SU-DHL-6 (cell line): ENCODE data around the gene PHF21B.

Experiments
- H2AFZ ChIP-seq: fragments of 200-600 bp; sonication (generic); 2 replicates; pipeline ENCODE4 v1.6.1; 2014; ENCODE audit warnings: low read depth, mild to moderate bottlenecking, moderate library complexity, mixed read lengths, antibody characterized with exemption, low read length; ENCODE audit not compliant: severe bottlenecking
- H3F3A ChIP-seq: fragments of 200-600 bp; shearing (Covaris generic); 2 replicates; pipeline ENCODE4 v1.6.0; 2016; ENCODE audit warnings: antibody characterized with exemption, mild to moderate bottlenecking; ENCODE audit not compliant: insufficient read depth
- H3K27ac ChIP-seq: fragments of 200-600 bp; sonication (generic); 2 replicates; pipeline ENCODE4 v1.5.1; 2016; ENCODE audit warnings: low read depth, mild to moderate bottlenecking, low read length, moderate library complexity, mixed read lengths
- H3K27me3 ChIP-seq: fragments of 200-600 bp; sonication (generic), shearing (Covaris generic); 2 replicates; pipeline ENCODE4 v1.6.0; 2014; ENCODE audit warnings: mild to moderate bottlenecking, low read length
- H3K36me3 ChIP-seq: fragments of 200-600 bp; sonication (generic); 2 replicates; pipeline ENCODE4 v1.6.1; 2014; ENCODE audit warnings: mild to moderate bottlenecking, low read length, mixed read lengths
- H3K4me2 ChIP-seq: fragments of 300-600, 200-600 bp; shearing (Covaris generic), sonication (generic); 2 replicates; pipeline ENCODE4 v1.6.0; 2014; ENCODE audit warnings: low read length, low read depth, mild to moderate bottlenecking; ENCODE audit not compliant: poor library complexity, severe bottlenecking
- H3K4me3 ChIP-seq: fragments of 200-600 bp; sonication (generic); 2 replicates; pipeline ENCODE4 v1.5.1; 2014; ENCODE audit warnings: antibody characterized with exemption, low read length, mild to moderate bottlenecking, mixed read lengths; ENCODE audit not compliant: insufficient read depth, poor library complexity, severe bottlenecking
- H3K79me2 ChIP-seq: fragments of 200-600 bp; sonication (generic); 2 replicates; pipeline ENCODE4 v1.6.1; 2014; ENCODE audit warnings: mild to moderate bottlenecking, low read length, moderate library complexity; ENCODE audit not compliant: insufficient read depth
- H3K9ac ChIP-seq: fragments of 200-600 bp; sonication (generic); 2 replicates; pipeline ENCODE4 v1.7.0; 2014; ENCODE audit warnings: mild to moderate bottlenecking, low read length
- H3K9me2 ChIP-seq: fragments of 200-600 bp; sonication (generic); replicated peaks from 2 replicates; pipeline ENCODE4 v1.6.1; 2014; ENCODE audit warnings: low read length; ENCODE audit not compliant: insufficient read depth
- H3K9me3 ChIP-seq: fragments of 200-600 bp; sonication (generic); 2 replicates; pipeline ENCODE4 v1.6.1; 2014; ENCODE audit warnings: low read length, mixed read lengths; ENCODE audit not compliant: insufficient read depth
- H4K20me1 ChIP-seq: fragments of 200-600 bp; sonication (generic); 2 replicates; pipeline ENCODE4 v1.6.1; 2014; ENCODE audit warnings: low read depth, mild to moderate bottlenecking, antibody characterized with exemption, low read length, moderate library complexity, mixed read lengths
- EZH2phosphoT487 ChIP-seq: fragments of 200-600 bp; sonication (generic), shearing (Covaris generic); conservative IDR thresholded peaks from 2 replicates; pipeline ENCODE4 v1.6.1; 2018; ENCODE audit warnings: mild to moderate bottlenecking, antibody characterized with exemption, low read length, moderate library complexity, mixed read lengths
- TF ChIP-seq, protein P1 (sequence below): fragments of 200-600 bp; sonication (generic); IDR thresholded peaks from one replicate; pipeline ENCODE4 v1.5.1; 2017; ENCODE audit warnings: antibody characterized with exemption, mild to moderate bottlenecking, low read length, moderate library complexity; ENCODE audit not compliant: insufficient read depth, poor library complexity, severe bottlenecking

The PHF21B gene

DNA sequence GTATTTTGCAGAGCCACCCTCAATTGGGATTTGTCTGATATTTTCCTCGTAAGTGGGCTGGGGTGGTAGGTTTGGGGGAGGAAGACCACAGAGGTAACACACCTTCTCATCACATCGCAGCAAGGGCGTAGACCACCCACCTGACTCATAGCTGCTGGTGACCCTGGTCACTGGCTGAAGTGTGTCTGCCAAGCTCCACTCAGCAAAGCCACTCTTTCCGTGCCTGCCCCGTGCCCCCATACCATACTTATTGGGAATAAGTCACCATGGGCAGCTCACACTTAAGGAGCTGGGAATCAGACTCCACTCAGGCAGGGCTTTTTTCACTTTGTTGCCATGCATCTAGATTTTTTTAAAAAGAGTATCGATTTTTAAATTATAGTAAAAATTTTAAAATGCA, 111.6 kb downstream of the PHF21B start:
- H3K9me3 ChIP-seq, result no peaks in the 10 kb centered on the region
- H3K79me2 ChIP-seq, result no peaks in the 10 kb centered on the region
- TF ChIP-seq, protein P1, sequence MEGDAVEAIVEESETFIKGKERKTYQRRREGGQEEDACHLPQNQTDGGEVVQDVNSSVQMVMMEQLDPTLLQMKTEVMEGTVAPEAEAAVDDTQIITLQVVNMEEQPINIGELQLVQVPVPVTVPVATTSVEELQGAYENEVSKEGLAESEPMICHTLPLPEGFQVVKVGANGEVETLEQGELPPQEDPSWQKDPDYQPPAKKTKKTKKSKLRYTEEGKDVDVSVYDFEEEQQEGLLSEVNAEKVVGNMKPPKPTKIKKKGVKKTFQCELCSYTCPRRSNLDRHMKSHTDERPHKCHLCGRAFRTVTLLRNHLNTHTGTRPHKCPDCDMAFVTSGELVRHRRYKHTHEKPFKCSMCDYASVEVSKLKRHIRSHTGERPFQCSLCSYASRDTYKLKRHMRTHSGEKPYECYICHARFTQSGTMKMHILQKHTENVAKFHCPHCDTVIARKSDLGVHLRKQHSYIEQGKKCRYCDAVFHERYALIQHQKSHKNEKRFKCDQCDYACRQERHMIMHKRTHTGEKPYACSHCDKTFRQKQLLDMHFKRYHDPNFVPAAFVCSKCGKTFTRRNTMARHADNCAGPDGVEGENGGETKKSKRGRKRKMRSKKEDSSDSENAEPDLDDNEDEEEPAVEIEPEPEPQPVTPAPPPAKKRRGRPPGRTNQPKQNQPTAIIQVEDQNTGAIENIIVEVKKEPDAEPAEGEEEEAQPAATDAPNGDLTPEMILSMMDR, result no peak
- TF ChIP-seq EZH2phosphoT487, result no peak
- no peak overlapping the region for H3K9ac ChIP-seq
- no peak overlapping the region for H2AFZ ChIP-seq
- H3K27ac ChIP-seq, result no peak overlapping the region
- H3K27me3 ChIP-seq, result no peaks in the 10 kb centered on the region
- no peak overlapping the region for H3K4me3 ChIP-seq
- H3K9me2 ChIP-seq, result no peaks in the 10 kb centered on the region
- no peaks in the 10 kb centered on the region for H4K20me1 ChIP-seq
- no peaks in the 10 kb centered on the region for H3F3A ChIP-seq
- H3K4me2 ChIP-seq, result no peak overlapping the region
- no peaks in the 10 kb centered on the region for H3K36me3 ChIP-seq

DNA sequence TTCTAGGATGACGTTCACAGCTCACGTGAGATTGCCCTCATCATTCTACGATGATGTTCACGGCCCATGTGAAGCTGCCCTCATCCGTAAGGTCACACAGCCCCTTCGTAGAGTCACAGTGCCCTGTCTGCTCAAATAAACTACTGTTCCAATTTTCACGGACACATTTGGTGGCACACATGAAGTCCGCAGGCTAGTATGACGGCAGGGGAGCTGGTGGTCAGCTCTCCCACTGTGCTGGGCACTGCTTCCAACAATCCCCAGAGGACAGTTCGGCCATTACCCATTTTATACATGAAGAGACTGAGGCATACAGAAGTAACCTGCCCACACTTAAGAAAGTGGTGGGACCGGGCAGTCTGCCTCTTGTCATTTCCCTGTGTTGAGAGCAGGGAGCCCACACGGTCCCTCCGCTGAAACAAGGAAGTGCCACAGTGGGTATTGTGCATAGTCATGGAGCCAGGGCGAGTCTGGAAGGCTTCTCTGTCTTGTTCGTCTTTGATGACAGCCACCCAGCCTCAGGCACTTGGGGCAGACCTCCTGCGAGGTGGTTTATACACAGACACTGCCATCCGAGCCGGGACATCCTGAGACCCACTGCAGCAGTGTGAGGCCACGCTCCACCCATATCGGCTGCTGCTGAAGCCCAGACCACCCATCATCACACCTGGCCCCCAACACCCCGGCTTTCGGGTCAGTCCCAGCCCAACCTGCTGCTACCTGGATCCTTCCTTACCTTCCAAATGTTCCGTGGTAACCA, 114.3 kb downstream of the PHF21B start:
- H3K79me2 ChIP-seq, result no peaks in the 10 kb centered on the region
- TF ChIP-seq, protein P1, result no peak
- no peak for TF ChIP-seq EZH2phosphoT487
- H4K20me1 ChIP-seq, result no peaks in the 10 kb centered on the region
- H3K9me3 ChIP-seq, result no peaks in the 10 kb centered on the region
- H3K4me3 ChIP-seq, result no peak overlapping the region
- H3K9ac ChIP-seq, result no peak overlapping the region
- H2AFZ ChIP-seq, result no peak overlapping the region
- H3K4me2 ChIP-seq, result no peak overlapping the region
- H3K9me2 ChIP-seq, result no peaks in the 10 kb centered on the region
- H3F3A ChIP-seq, result no peaks in the 10 kb centered on the region
- H3K27ac ChIP-seq, result no peak overlapping the region
- H3K27me3 ChIP-seq, result no peaks in the 10 kb centered on the region
- no peaks in the 10 kb centered on the region for H3K36me3 ChIP-seq

DNA sequence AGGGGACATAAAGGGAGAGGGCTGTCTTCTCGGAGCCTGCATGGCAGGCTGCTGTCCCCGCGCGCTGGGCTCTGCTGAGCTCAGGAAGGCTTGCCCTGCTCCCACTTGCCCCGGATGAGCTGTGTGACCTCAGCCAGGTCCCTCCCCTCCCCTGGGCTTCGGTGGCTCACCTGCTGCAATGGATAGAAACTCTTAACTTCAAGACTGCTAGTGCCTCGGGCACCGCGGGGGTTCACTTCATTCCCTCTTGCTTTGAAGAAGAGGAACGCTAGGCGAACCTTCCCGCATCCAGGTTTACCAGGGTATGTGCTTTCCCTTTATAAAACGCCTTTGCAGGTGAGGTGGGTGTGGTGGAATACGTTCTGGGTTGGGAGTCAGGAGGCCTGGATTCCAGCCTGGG, 115.0 kb downstream of the PHF21B start:
- Histone ChIP-seq H2AFZ (no peak overlapping the region), H3K9ac (no peak overlapping the region), H3K9me3 (no peaks in the 10 kb centered on the region), H3K9me2 (no peaks in the 10 kb centered on the region), H3K36me3 (no peaks in the 10 kb centered on the region), H3F3A (no peaks in the 10 kb centered on the region), H3K4me3 (no peak overlapping the region), H3K4me2 (no peak overlapping the region), H4K20me1 (no peaks in the 10 kb centered on the region), H3K27me3 (no peaks in the 10 kb centered on the region), H3K27ac (no peak overlapping the region), H3K79me2 (no peaks in the 10 kb centered on the region)
- no peak for TF ChIP-seq EZH2phosphoT487
- TF ChIP-seq, protein P1, result no peak
